ENCODE results near the gene EXPH5.

The EXPH5 gene

DNA sequence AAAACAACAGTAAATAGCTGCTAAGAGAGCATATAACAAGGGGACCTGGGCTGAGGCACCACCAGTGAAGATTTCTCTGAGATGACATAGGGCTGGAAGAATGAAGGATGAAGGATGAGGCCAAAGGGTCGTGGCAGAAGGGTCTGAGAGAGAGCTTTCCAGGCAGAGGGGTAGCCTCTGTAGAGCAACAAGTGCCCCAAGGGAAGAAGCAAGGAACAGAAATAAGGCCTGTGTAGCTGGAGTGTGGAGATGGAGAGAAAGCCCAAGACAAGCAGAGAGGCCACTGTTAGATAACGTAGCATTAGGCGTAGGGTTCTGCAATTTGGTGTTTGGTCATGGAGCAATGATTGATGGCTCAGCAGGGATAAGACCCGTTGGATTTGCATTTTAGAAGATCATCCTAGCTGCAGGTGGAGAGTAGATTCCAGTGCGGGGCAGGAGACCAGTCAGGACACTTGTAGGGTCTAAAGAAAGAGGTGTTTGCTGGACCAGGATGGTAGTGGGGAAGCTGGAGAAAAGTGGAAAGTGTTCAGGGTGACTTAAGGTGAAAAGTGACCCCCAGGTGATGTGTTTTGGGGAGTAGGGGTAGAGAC lies 47.6 kb downstream of the EXPH5 start:
- no peak for ATAC-seq
- TF ChIP-seq BACH2 (CRISPR knock-in tag; IDR thresholded peaks at IDR 0.05; ENCODE audit: borderline replicate concordance): no peak
- no peak for TF ChIP-seq CSDC2 (CRISPR knock-in tag; IDR thresholded peaks at IDR 0.05)
- no peak for TF ChIP-seq ZFP3 (CRISPR knock-in tag; IDR thresholded peaks at IDR 0.05)
- TF ChIP-seq, protein P1, sequence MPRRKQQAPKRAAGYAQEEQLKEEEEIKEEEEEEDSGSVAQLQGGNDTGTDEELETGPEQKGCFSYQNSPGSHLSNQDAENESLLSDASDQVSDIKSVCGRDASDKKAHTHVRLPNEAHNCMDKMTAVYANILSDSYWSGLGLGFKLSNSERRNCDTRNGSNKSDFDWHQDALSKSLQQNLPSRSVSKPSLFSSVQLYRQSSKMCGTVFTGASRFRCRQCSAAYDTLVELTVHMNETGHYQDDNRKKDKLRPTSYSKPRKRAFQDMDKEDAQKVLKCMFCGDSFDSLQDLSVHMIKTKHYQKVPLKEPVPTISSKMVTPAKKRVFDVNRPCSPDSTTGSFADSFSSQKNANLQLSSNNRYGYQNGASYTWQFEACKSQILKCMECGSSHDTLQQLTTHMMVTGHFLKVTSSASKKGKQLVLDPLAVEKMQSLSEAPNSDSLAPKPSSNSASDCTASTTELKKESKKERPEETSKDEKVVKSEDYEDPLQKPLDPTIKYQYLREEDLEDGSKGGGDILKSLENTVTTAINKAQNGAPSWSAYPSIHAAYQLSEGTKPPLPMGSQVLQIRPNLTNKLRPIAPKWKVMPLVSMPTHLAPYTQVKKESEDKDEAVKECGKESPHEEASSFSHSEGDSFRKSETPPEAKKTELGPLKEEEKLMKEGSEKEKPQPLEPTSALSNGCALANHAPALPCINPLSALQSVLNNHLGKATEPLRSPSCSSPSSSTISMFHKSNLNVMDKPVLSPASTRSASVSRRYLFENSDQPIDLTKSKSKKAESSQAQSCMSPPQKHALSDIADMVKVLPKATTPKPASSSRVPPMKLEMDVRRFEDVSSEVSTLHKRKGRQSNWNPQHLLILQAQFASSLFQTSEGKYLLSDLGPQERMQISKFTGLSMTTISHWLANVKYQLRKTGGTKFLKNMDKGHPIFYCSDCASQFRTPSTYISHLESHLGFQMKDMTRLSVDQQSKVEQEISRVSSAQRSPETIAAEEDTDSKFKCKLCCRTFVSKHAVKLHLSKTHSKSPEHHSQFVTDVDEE (CRISPR knock-in tag; IDR thresholded peaks at IDR 0.05): no peak
- TF ChIP-seq ESRRG (CRISPR knock-in tag; IDR thresholded peaks at IDR 0.05): no peak
- TF ChIP-seq, protein P2, sequence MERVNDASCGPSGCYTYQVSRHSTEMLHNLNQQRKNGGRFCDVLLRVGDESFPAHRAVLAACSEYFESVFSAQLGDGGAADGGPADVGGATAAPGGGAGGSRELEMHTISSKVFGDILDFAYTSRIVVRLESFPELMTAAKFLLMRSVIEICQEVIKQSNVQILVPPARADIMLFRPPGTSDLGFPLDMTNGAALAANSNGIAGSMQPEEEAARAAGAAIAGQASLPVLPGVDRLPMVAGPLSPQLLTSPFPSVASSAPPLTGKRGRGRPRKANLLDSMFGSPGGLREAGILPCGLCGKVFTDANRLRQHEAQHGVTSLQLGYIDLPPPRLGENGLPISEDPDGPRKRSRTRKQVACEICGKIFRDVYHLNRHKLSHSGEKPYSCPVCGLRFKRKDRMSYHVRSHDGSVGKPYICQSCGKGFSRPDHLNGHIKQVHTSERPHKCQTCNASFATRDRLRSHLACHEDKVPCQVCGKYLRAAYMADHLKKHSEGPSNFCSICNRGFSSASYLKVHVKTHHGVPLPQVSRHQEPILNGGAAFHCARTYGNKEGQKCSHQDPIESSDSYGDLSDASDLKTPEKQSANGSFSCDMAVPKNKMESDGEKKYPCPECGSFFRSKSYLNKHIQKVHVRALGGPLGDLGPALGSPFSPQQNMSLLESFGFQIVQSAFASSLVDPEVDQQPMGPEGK (CRISPR knock-in tag; IDR thresholded peaks at IDR 0.05; ENCODE audit: borderline replicate concordance): no peak
- TF ChIP-seq ISL1 (CRISPR knock-in tag; IDR thresholded peaks at IDR 0.05): no peak
- TF ChIP-seq ARNTL (CRISPR knock-in tag; IDR thresholded peaks at IDR 0.05; ENCODE audit: borderline replicate concordance, low read depth): no peak

GRCh38 chr11:108543316-108543964 lies 50.1 kb downstream of the EXPH5 start:
- no peak for ATAC-seq
- TF ChIP-seq ISL1 (CRISPR knock-in tag; IDR thresholded peaks at IDR 0.05) (no peak), TOX (CRISPR knock-in tag; IDR thresholded peaks at IDR 0.05; ENCODE audit: borderline replicate concordance) (no peak), CSRNP3 (CRISPR knock-in tag; IDR thresholded peaks at IDR 0.05) (no peak), ZC3H10 (CRISPR knock-in tag; IDR thresholded peaks at IDR 0.05) (no peak)
- TF ChIP-seq, protein P3, sequence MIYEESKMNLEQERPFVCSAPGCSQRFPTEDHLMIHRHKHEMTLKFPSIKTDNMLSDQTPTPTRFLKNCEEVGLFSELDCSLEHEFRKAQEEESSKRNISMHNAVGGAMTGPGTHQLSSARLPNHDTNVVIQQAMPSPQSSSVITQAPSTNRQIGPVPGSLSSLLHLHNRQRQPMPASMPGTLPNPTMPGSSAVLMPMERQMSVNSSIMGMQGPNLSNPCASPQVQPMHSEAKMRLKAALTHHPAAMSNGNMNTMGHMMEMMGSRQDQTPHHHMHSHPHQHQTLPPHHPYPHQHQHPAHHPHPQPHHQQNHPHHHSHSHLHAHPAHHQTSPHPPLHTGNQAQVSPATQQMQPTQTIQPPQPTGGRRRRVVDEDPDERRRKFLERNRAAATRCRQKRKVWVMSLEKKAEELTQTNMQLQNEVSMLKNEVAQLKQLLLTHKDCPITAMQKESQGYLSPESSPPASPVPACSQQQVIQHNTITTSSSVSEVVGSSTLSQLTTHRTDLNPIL (CRISPR knock-in tag; IDR thresholded peaks at IDR 0.05; ENCODE audit: low read depth): no peak
- TF ChIP-seq, protein P4, sequence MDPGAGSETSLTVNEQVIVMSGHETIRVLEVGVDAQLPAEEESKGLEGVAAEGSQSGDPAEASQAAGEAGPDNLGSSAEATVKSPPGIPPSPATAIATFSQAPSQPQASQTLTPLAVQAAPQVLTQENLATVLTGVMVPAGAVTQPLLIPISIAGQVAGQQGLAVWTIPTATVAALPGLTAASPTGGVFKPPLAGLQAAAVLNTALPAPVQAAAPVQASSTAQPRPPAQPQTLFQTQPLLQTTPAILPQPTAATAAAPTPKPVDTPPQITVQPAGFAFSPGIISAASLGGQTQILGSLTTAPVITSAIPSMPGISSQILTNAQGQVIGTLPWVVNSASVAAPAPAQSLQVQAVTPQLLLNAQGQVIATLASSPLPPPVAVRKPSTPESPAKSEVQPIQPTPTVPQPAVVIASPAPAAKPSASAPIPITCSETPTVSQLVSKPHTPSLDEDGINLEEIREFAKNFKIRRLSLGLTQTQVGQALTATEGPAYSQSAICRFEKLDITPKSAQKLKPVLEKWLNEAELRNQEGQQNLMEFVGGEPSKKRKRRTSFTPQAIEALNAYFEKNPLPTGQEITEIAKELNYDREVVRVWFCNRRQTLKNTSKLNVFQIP (CRISPR knock-in tag; IDR thresholded peaks at IDR 0.05; ENCODE audit: borderline replicate concordance, low read depth): no peak

DNA sequence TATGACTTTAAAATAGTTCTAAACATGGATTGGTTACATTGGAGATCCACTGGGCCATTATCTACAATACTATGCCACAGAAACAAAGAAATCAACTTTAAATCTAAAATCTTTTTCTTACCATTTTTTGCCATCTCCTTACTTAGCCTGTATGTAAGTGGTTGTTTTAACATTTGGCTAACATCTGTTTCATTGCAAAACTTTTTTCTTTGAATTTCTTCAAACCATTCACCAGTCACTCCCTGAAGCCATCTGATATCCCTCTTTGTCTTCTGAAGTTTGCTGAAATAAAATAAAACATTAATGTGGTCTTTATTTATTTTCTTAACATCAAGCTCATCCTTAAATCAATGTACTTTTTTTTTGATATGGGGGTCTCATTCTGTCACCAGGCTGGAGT lies 52.0 kb downstream of the EXPH5 start:
- no peak for ATAC-seq
- no peak for TF ChIP-seq CSRNP3 (CRISPR knock-in tag; IDR thresholded peaks at IDR 0.05)
- no peak for TF ChIP-seq OSR1 (CRISPR knock-in tag; IDR thresholded peaks at IDR 0.05)
- TF ChIP-seq GLIS3 (CRISPR knock-in tag; IDR thresholded peaks at IDR 0.05): no peak
- TF ChIP-seq, protein P3 (CRISPR knock-in tag; IDR thresholded peaks at IDR 0.05; ENCODE audit: low read depth): no peak
- no peak for TF ChIP-seq ISL1 (CRISPR knock-in tag; IDR thresholded peaks at IDR 0.05)
- TF ChIP-seq ARNTL (CRISPR knock-in tag; IDR thresholded peaks at IDR 0.05; ENCODE audit: borderline replicate concordance, low read depth): no peak
- TF ChIP-seq BACH2 (CRISPR knock-in tag; IDR thresholded peaks at IDR 0.05; ENCODE audit: borderline replicate concordance): no peak
- no peak for TF ChIP-seq ZC3H10 (CRISPR knock-in tag; IDR thresholded peaks at IDR 0.05)
- no peak for TF ChIP-seq ZNF565 (CRISPR knock-in tag; conservative IDR thresholded peaks at IDR 0.05; ENCODE audit: low read depth)
- no peak for TF ChIP-seq RARB (CRISPR knock-in tag; IDR thresholded peaks at IDR 0.05)
- no peak for TF ChIP-seq ZFP3 (CRISPR knock-in tag; IDR thresholded peaks at IDR 0.05)
- TF ChIP-seq CSDC2 (CRISPR knock-in tag; IDR thresholded peaks at IDR 0.05): no peak
